HEK293 (cell line): ENCODE data around the gene KANK2.

ENCODE experiments used
- CTCF ChIA-PET: fragments of 350-600 bp; formaldehyde crosslinking; extraction: SDS; loops from one replicate; lab custom pipeline; 2021; ENCODE audit warnings: antibody characterized with exemption; lab: Yijun Ruan, JAX
- POLR2A ChIA-PET: fragments of 300-600 bp; formaldehyde crosslinking; extraction: SDS; loops from one replicate; lab custom pipeline; 2020; ENCODE audit warnings: antibody characterized with exemption, inconsistent platforms; lab: Yijun Ruan, JAX
- H3K27ac ChIP-seq: fragments of 200-500 bp; sonication (Bioruptor generic); 2 replicates; pipeline ENCODE4 v1.5.1; 2014; ENCODE audit warnings: low read depth, low read length, control low read depth, inconsistent platforms; ENCODE audit errors: extremely low read depth
- H3K36me3 ChIP-seq, 2 experiments: fragments of 200-500 bp in 1 of 2; sonication (Bioruptor generic) in 1 of 2; 1 replicate in 1 of 2; 2 replicates in 1 of 2; pipeline ENCODE4 v1.5.1; 2014 to 2017; ENCODE audit warnings: inconsistent platforms in 2 of 2, low read length in 2 of 2; ENCODE audit not compliant: control insufficient read depth in 2 of 2, insufficient read depth in 1 of 2
- H3K4me1 ChIP-seq: fragments of 200-500 bp; sonication (Bioruptor generic); 2 replicates; pipeline ENCODE4 v1.5.1; 2014; ENCODE audit warnings: mild to moderate bottlenecking, low read length, inconsistent platforms; ENCODE audit not compliant: control insufficient read depth, insufficient read depth
- H3K4me3 ChIP-seq: 2 replicates; pipeline ENCODE4 v1.5.1; 2011; ENCODE audit warnings: low read depth, mild to moderate bottlenecking, control low read depth, low read length, moderate library complexity
- H3K9me3 ChIP-seq: fragments of 200-500 bp; sonication (Bioruptor generic); 2 replicates; pipeline ENCODE4 v1.5.1; 2014; ENCODE audit warnings: low read depth, low read length, inconsistent platforms; ENCODE audit not compliant: control insufficient read depth, insufficient read depth
- YY1 ChIP-seq: fragments of 450-650 bp; formaldehyde crosslinking; IDR thresholded peaks from 2 replicates; pipeline ENCODE4 v1.5.1; 2018; ENCODE audit warnings: missing biosample characterization, missing genetic modification characterization
- ZEB2 ChIP-seq: fragments of 450-650 bp; formaldehyde crosslinking; IDR thresholded peaks from 2 replicates; pipeline ENCODE4 v1.5.1; 2016; ENCODE audit warnings: missing biosample characterization, missing genetic modification characterization
- ZIC2 ChIP-seq: fragments of 450-650 bp; formaldehyde crosslinking; IDR thresholded peaks from 2 replicates; pipeline ENCODE4 v1.5.1; 2016; ENCODE audit warnings: missing biosample characterization, missing genetic modification characterization
- ZNF350 ChIP-seq: fragments of 450-650 bp; formaldehyde crosslinking; IDR thresholded peaks from 2 replicates; pipeline ENCODE4 v1.5.0; 2017; ENCODE audit warnings: missing biosample characterization, mild to moderate bottlenecking, missing genetic modification characterization
- ZNF391 ChIP-seq: fragments of 450-650 bp; formaldehyde crosslinking; IDR thresholded peaks from 2 replicates; pipeline ENCODE4 v1.5.1; 2016; ENCODE audit warnings: low read depth, missing biosample characterization, missing genetic modification characterization, borderline replicate concordance
- ZNF529 ChIP-seq: fragments of 450-650 bp; formaldehyde crosslinking; IDR thresholded peaks from 2 replicates; pipeline ENCODE4 v1.5.1; 2017; ENCODE audit warnings: missing genetic modification characterization, missing biosample characterization; ENCODE audit not compliant: insufficient replicate concordance
- ZNF624 ChIP-seq: fragments of 450-650 bp; formaldehyde crosslinking; IDR thresholded peaks from 2 replicates; pipeline ENCODE4 v1.5.1; 2017; ENCODE audit warnings: missing biosample characterization, missing genetic modification characterization
- ZNF654 ChIP-seq: fragments of 450-650 bp; formaldehyde crosslinking; IDR thresholded peaks from 2 replicates; pipeline ENCODE4 v1.5.1; 2016; ENCODE audit warnings: low read depth, missing biosample characterization, missing genetic modification characterization
- TF ChIP-seq, protein P1 (sequence below): fragments of 450-650 bp; formaldehyde crosslinking; IDR thresholded peaks from 2 replicates; pipeline ENCODE4 v1.5.1; 2016; ENCODE audit warnings: missing biosample characterization, missing genetic modification characterization
- TF ChIP-seq, protein P2 (sequence below): fragments of 450-650 bp; formaldehyde crosslinking; IDR thresholded peaks from 2 replicates; pipeline ENCODE4 v1.5.1; 2017; ENCODE audit warnings: missing biosample characterization, missing genetic modification characterization
- TF ChIP-seq, protein P3 (sequence below): fragments of 450-650 bp; formaldehyde crosslinking; IDR thresholded peaks from 2 replicates; pipeline ENCODE4 v1.5.1; 2016; ENCODE audit warnings: missing biosample characterization, missing genetic modification characterization
- TF ChIP-seq, protein P4 (sequence below): fragments of 450-650 bp; formaldehyde crosslinking; IDR thresholded peaks from 2 replicates; pipeline ENCODE4 v1.5.1; 2016; ENCODE audit warnings: missing biosample characterization, missing genetic modification characterization

The KANK2 gene

DNA sequence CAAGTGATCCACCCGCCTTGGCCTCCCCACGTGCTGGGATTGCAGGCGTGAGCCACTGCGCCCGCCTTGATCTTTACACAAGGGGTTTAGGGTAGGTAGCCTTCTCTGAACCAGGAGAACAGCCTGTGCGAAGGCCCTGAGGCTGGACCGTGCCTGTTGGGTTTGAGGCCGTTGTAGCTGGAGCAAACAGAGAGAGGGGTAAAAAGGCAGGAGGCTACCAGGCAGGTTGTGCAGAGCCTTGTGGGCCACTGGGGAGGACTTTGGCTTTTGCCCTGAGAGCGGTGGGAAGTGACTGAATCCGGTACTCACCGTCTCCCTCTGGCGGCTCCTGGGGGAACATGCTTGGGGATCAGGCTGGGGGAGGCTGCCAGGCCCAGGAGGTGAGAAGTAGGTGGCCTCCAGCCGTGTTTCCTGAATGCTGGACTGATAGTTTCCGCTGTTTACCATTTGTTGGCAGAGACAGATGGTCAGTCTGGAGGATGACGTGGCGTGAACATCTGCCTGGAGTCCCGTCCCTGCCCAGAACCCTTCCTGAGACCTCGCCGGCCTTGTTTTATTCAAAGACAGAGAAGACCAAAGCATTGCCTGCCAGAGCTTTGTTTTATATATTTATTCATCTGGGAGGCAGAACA lies 66.4 kb downstream of the KANK2 start (continued):
- TF ChIP-seq ZNF654 (tag by site-specific recombination) = peak; percentile 36; the same call in 1 of the 2 replicates
- TF ChIP-seq, protein P1, sequence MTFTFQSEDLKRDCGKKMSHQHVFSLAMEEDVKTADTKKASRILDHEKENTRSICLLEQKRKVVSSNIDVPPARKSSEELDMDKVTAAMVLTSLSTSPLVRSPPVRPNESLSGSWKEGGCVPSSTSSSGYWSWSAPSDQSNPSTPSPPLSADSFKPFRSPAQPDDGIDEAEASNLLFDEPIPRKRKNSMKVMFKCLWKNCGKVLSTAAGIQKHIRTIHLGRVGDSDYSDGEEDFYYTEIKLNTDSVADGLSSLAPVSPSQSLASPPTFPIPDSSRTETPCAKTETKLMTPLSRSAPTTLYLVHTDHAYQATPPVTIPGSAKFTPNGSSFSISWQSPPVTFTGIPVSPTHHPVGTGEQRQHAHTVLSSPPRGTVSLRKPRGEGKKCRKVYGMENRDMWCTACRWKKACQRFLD (tag by site-specific recombination) = no peak
- no peak for TF ChIP-seq ZNF624 (tag by site-specific recombination)
- TF ChIP-seq ZIC2 (tag by site-specific recombination) = 0 out of 2 replicates have a peak, but pooled peaks have one; percentile 12

DNA sequence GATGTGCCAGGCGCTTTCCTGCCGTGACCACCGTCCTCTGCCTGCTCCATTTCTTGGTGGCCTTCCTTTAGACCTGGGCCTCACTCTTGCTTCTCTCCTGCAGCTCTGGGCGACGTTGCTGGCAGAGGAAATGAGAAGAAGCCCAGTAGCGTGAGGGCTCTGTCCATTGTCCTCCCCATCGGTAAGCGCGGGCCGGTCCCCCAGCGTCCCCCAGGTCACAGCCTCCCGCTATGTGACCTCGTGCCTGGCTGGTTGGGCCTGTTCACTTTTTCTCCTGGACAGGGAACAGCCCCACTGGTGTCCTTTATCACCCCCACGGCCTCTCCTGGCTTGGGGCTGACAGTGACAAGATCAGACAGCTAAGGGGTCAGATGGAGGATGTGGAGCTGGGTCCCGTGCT lies 69.4 kb downstream of the KANK2 start:
- Histone ChIP-seq H3K4me3 (no peak overlapping the region), H3K27ac (no peak overlapping the region), H3K9me3 (no peaks in the 10 kb centered on the region), H3K36me3 (peaks cover 25 to 83% of the 10 kb centered on the region in 2 experiments), H3K4me1 (no peaks in the 10 kb centered on the region)
- CTCF ChIA-PET = interaction anchor here (0.6 to 3.7 kb wide), 4 partner anchors 92 to 189 kb away, joined by 3 to 21 read pairs (median 4); no protein-coding TSS in a partner anchor
- TF ChIP-seq, protein P2, sequence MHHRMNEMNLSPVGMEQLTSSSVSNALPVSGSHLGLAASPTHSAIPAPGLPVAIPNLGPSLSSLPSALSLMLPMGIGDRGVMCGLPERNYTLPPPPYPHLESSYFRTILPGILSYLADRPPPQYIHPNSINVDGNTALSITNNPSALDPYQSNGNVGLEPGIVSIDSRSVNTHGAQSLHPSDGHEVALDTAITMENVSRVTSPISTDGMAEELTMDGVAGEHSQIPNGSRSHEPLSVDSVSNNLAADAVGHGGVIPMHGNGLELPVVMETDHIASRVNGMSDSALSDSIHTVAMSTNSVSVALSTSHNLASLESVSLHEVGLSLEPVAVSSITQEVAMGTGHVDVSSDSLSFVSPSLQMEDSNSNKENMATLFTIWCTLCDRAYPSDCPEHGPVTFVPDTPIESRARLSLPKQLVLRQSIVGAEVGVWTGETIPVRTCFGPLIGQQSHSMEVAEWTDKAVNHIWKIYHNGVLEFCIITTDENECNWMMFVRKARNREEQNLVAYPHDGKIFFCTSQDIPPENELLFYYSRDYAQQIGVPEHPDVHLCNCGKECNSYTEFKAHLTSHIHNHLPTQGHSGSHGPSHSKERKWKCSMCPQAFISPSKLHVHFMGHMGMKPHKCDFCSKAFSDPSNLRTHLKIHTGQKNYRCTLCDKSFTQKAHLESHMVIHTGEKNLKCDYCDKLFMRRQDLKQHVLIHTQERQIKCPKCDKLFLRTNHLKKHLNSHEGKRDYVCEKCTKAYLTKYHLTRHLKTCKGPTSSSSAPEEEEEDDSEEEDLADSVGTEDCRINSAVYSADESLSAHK = no peak
- TF ChIP-seq, protein P1 (tag by site-specific recombination) = no peak
- TF ChIP-seq, protein P3, sequence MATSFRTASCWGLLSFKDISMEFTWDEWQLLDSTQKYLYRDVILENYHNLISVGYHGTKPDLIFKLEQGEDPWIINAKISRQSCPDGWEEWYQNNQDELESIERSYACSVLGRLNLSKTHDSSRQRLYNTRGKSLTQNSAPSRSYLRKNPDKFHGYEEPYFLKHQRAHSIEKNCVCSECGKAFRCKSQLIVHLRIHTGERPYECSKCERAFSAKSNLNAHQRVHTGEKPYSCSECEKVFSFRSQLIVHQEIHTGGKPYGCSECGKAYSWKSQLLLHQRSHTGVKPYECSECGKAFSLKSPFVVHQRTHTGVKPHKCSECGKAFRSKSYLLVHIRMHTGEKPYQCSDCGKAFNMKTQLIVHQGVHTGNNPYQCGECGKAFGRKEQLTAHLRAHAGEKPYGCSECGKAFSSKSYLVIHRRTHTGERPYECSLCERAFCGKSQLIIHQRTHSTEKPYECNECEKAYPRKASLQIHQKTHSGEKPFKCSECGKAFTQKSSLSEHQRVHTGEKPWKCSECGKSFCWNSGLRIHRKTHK (tag by site-specific recombination) = no peak
- TF ChIP-seq ZNF391 (tag by site-specific recombination) = no peak
- no peak for TF ChIP-seq ZNF529
- TF ChIP-seq ZNF654 (tag by site-specific recombination) = no peak
- POLR2A ChIA-PET = no interaction called here

DNA sequence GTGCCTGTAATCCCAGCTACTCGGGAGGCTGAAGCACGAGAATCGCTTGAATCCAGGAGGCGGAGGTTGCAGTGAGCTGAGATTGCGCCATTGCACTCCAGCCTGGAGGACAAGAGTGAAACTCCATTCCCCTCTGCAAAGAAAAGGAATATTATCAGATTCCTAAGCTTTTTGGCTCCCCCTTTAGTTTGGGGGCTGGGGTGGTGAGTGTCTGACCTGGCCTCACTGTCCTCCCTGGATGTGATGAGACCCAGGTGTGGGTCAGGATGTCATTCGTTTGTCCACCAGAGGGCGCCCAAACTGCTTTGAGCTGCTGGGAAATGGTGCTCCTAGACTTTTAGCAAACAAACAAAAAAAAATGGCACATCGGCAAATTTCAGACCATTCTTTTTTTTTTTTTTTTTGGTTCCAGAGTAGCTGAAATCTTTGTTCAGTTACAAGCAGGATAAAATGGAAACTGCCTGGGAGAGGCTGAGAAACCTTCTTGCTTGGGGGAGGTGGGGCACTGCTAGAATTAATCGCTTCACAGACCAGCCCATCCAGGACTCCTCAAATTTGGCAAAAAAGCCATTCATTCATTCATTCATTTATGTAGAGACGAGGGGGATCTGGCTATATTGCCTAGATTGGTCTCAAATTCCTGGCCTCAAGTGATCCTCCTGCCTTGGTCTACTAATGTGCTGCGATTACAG lies 71.2 kb downstream of the KANK2 start:
- CTCF ChIA-PET = interaction anchor here (0.6 to 2.9 kb wide), 40 partner anchors 9 to 471 kb away, joined by 3 to 26 read pairs (median 5); partner anchors contain the start of genes LDLR, SPC24 and ZNF627
- H3K36me3 ChIP-seq = peaks cover 16 to 82% of the 10 kb centered on the region in 2 experiments

More for the DNA sequence above, 71.2 kb downstream of the KANK2 start:
- no peaks in the 10 kb centered on the region for H3K9me3 ChIP-seq
- POLR2A ChIA-PET = interaction anchor here (0.5 to 1.0 kb wide), 8 partner anchors 16 to 356 kb away, joined by 3 to 6 read pairs (median 4); partner anchors contain the start of gene SPC24
- no peak overlapping the region for H3K27ac ChIP-seq
- no peaks in the 10 kb centered on the region for H3K4me1 ChIP-seq
- H3K4me3 ChIP-seq = no peak overlapping the region
- TF ChIP-seq ZNF654 (tag by site-specific recombination) (peak; percentile 64), ZEB2 (peak; percentile 37; the same call in 1 of the 2 replicates), ZNF350 (tag by site-specific recombination) (no peak), YY1 (tag by site-specific recombination) (0 out of 2 replicates have a peak, but pooled peaks have one; percentile 29)
- TF ChIP-seq, protein P4, sequence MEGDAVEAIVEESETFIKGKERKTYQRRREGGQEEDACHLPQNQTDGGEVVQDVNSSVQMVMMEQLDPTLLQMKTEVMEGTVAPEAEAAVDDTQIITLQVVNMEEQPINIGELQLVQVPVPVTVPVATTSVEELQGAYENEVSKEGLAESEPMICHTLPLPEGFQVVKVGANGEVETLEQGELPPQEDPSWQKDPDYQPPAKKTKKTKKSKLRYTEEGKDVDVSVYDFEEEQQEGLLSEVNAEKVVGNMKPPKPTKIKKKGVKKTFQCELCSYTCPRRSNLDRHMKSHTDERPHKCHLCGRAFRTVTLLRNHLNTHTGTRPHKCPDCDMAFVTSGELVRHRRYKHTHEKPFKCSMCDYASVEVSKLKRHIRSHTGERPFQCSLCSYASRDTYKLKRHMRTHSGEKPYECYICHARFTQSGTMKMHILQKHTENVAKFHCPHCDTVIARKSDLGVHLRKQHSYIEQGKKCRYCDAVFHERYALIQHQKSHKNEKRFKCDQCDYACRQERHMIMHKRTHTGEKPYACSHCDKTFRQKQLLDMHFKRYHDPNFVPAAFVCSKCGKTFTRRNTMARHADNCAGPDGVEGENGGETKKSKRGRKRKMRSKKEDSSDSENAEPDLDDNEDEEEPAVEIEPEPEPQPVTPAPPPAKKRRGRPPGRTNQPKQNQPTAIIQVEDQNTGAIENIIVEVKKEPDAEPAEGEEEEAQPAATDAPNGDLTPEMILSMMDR (tag by site-specific recombination) = peak; percentile 66
